GM12872 (cell line): ENCODE measurements around the gene KCNT1.

Source experiments
- CTCF ChIP-seq: IDR thresholded peaks from 3 replicates; pipeline ENCODE4 v1.5.1; 2011; ENCODE audit warnings: low read depth, mild to moderate bottlenecking, low read length, moderate library complexity; ENCODE audit not compliant: insufficient read depth

KCNT1 gene

GRCh38 chr9:135760465-135760864 lies 58.5 kb downstream of the KCNT1 start:
- TF ChIP-seq CTCF = no peak

DNA sequence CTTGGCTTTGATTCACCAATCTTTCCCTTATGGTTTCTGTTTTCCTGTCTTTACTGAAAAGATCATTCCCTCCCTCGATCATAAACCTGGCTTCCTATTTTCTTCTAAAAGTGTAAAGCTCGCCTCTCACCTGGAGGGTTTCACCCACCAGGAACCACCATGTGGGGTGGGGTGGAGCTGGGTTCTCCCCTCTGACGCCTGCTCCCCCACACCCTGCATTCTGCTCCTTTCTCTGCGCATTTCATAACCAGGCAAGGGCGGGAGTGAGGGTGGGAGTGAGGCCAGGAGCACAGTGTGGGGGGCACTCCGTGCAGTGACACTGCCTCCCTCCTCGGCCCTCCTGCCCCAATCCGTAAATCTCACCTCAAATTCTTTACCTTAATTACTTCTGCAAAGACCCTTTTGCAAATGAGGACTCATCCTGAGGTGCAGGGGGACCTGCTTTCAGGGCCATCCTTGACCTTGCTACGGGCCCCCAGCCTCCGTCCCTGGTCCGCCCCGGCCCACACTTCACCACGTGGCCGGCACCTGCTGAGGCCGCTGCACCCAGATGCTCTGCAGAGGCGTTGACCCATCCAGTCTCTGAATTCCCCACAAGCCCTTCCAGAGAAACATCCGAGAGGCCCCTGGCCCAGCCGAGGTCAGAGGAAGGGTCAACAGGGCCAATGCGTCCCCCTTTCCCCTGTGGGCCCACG lies 59.3 kb downstream of the KCNT1 start:
- no peak for TF ChIP-seq CTCF

- TF ChIP-seq CTCF = no peak
Observed at GRCh38 chr9:135761845-135762168, 59.8 kb downstream of the KCNT1 start.

DNA sequence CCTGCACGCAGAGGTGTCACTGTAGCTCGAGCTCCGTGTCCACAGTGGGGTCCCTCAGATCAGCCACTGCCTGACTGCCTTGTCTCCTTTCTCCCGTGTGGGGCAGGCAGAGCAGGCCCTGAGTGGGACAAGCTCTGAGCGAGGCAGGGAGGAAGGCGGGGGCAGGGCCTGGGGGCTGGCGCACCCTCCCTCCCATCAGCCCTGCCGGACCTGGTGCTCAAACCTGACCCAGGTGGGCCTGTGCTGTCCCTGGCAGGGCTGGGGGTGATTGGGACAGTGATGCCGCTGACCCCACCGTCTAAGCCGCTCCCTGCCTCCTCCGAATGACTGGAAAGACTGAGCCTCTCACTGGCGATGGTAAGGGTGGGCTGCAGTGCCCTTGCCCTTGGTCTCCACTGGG lies 60.9 kb downstream of the KCNT1 start:
- no peak for TF ChIP-seq CTCF

DNA sequence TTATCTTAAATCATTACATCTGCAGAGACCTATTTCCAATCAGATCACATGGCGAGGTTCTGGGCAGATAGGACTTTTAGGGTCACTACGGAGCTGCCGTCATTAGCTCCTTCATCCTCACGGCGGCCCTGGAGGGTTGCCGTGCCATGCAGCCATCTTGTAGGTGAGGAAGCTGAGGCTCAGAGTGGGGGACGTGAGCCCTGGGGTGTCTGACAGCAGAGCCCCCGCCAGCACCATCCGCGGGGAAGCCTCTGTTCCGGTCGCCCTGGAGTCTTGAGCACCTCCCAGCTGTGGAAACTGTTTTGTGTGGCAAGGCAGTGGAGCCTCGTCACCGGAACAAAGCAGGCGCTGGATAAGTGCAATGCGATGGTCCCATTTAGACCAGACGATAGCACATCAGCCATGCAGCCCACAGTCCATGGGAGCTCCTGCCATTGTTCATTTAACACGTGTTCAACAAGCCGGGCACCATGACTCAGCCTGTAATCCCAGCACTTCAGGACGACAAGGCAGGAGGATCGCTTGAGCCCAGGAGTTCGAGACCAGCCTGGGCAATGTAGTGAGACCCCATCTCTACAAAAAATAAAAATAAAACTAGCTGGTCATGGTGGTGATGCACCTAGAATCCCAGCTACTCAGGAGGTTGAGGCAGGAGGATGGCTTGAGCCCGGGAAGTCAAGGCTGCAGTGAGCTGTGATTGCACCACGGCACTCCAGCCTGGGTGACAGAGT lies 61.9 kb downstream of the KCNT1 start:
- no peak for TF ChIP-seq CTCF

GRCh38 chr9:135764731-135765130 lies 62.7 kb downstream of the KCNT1 start:
- TF ChIP-seq CTCF = no peak

DNA sequence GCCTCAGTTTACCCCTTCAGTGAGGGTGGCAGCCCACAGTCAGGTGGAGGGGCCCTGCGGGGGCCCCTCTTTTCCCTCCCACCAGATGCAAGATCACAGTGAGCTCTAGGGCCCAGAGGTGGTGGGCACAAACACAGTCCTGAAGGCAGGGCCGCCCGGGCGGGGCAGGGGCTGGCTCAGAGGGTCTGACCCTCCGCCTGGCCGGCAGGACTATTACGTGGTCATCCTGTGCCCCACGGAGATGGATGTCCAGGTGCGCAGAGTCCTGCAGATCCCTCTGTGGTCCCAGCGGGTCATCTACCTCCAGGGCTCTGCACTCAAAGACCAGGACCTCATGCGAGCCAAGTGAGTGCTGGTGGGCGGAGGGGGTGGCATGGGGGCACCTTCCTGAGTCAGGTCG lies 63.4 kb downstream of the KCNT1 start:
- no peak for TF ChIP-seq CTCF
